ENCODE measurements around the gene ZNF558.

Gene ZNF558

DNA sequence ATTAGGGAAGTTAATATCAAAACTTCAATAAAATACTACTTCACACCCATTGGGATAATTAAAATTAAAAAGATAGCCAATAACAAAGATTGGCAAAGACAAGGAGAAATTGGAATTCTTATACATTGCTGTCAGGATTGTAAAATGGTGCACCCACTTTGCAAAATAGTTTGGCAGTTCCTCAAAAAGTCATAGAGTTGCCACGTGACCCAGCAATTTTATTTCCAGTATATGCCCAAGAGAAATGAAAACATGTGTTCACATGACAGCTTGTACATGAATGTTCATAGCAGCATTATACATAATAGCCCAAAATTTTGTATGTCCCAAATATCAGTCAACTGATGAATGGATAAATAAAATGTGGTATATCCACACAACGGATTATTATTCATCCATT, 3.3 kb upstream of the ZNF558 start:
- TF ChIP-seq, protein P1, sequence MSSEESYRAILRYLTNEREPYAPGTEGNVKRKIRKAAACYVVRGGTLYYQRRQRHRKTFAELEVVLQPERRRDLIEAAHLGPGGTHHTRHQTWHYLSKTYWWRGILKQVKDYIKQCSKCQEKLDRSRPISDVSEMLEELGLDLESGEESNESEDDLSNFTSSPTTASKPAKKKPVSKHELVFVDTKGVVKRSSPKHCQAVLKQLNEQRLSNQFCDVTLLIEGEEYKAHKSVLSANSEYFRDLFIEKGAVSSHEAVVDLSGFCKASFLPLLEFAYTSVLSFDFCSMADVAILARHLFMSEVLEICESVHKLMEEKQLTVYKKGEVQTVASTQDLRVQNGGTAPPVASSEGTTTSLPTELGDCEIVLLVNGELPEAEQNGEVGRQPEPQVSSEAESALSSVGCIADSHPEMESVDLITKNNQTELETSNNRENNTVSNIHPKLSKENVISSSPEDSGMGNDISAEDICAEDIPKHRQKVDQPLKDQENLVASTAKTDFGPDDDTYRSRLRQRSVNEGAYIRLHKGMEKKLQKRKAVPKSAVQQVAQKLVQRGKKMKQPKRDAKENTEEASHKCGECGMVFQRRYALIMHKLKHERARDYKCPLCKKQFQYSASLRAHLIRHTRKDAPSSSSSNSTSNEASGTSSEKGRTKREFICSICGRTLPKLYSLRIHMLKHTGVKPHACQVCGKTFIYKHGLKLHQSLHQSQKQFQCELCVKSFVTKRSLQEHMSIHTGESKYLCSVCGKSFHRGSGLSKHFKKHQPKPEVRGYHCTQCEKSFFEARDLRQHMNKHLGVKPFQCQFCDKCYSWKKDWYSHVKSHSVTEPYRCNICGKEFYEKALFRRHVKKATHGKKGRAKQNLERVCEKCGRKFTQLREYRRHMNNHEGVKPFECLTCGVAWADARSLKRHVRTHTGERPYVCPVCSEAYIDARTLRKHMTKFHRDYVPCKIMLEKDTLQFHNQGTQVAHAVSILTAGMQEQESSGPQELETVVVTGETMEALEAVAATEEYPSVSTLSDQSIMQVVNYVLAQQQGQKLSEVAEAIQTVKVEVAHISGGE (tag by site-specific recombination; conservative IDR thresholded peaks at IDR 0.05; ENCODE audit: low read depth) = no peak
- TF ChIP-seq ZNF830 (tag by site-specific recombination; IDR thresholded peaks at IDR 0.05; ENCODE audit: low read depth) (no peak), ZNF623 (tag by site-specific recombination; IDR thresholded peaks at IDR 0.05) (no peak), ZNF184 (tag by site-specific recombination; IDR thresholded peaks at IDR 0.05) (no peak), ZNF558 (tag by site-specific recombination; IDR thresholded peaks at IDR 0.05) (no peak), ZNF747 (tag by site-specific recombination; IDR thresholded peaks at IDR 0.05) (no peak), KLF9 (tag by site-specific recombination; IDR thresholded peaks at IDR 0.05; ENCODE audit: low read depth) (no peak), ZNF776 (tag by site-specific recombination; IDR thresholded peaks at IDR 0.05; ENCODE audit: borderline replicate concordance) (no peak), ZNF664 (tag by site-specific recombination; IDR thresholded peaks at IDR 0.05) (no peak)
- TF ChIP-seq, protein P2, sequence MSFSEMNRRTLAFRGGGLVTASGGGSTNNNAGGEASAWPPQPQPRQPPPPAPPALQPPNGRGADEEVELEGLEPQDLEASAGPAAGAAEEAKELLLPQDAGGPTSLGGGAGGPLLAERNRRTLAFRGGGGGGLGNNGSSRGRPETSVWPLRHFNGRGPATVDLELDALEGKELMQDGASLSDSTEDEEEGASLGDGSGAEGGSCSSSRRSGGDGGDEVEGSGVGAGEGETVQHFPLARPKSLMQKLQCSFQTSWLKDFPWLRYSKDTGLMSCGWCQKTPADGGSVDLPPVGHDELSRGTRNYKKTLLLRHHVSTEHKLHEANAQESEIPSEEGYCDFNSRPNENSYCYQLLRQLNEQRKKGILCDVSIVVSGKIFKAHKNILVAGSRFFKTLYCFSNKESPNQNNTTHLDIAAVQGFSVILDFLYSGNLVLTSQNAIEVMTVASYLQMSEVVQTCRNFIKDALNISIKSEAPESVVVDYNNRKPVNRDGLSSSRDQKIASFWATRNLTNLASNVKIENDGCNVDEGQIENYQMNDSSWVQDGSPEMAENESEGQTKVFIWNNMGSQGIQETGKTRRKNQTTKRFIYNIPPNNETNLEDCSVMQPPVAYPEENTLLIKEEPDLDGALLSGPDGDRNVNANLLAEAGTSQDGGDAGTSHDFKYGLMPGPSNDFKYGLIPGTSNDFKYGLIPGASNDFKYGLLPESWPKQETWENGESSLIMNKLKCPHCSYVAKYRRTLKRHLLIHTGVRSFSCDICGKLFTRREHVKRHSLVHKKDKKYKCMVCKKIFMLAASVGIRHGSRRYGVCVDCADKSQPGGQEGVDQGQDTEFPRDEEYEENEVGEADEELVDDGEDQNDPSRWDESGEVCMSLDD (tag by site-specific recombination; IDR thresholded peaks at IDR 0.05) = no peak
- TF ChIP-seq, protein P3, sequence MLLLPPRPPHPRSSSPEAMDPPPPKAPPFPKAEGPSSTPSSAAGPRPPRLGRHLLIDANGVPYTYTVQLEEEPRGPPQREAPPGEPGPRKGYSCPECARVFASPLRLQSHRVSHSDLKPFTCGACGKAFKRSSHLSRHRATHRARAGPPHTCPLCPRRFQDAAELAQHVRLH (tag by site-specific recombination; IDR thresholded peaks at IDR 0.05) = no peak
- ChIA-PET POLR2A (no interaction called here), CTCF (no interaction called here)
- H3K4me3 ChIP-seq (ENCODE audit: low read depth, low read length) = no peak overlapping the region
- H3K27ac ChIP-seq (ENCODE audit: extremely low read depth, low read depth, low read length) = no peak overlapping the region
- 0 out of 2 replicates have a peak, but pooled peaks cover 4% of the 10 kb centered on the region for H3K4me1 ChIP-seq (ENCODE audit: control insufficient read depth, insufficient read depth, low read length)
- no peaks in the 10 kb centered on the region for H3K9me3 ChIP-seq (ENCODE audit: control insufficient read depth, insufficient read depth, low read depth, low read length)
- 0 out of 3 replicates have a peak, but pooled peaks cover 0 to 2% of the 10 kb centered on the region in 2 experiments for H3K36me3 ChIP-seq (ENCODE audit: control insufficient read depth in 2 of 2, insufficient read depth in 1 of 2, low read length in 2 of 2)

DNA sequence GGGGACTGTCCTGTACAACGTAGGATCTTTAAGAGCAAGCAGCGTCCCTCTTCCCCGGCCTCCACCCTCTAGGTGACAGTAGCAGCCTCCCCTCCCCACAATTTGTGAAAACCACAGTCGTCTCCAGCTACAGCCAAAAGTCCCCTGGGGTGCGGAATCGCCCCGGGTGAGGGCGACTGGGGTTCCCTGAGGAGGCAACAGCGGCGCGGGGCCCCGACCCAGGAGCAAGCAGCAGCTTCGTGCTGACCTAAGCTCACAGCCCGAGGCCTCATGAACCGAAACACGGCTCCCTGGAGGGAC, 322 bp downstream of the ZNF558 start:
- Histone ChIP-seq H3K4me3 (ENCODE audit: low read depth, low read length) (peak overlapping the region; percentile 64), H3K36me3 (ENCODE audit: control insufficient read depth in 2 of 2, insufficient read depth in 1 of 2, low read length in 2 of 2) (peaks cover 0 to 7% of the 10 kb centered on the region in 2 experiments; a peak in 1 of 3 replicates), H3K9me3 (ENCODE audit: control insufficient read depth, insufficient read depth, low read depth, low read length) (no peaks in the 10 kb centered on the region), H3K27ac (ENCODE audit: extremely low read depth, low read depth, low read length) (peak overlapping the region; percentile 68), H3K4me1 (ENCODE audit: control insufficient read depth, insufficient read depth, low read length) (0 out of 2 replicates have a peak, but pooled peaks cover 4% of the 10 kb centered on the region)
- POLR2A ChIA-PET = no interaction called here
- CTCF ChIA-PET = interaction anchor here (0.7 kb wide), 1 partner anchor 187 kb away, joined by 3 read pairs; no protein-coding TSS in a partner anchor
- no peak for TF ChIP-seq SP7 (tag by site-specific recombination; IDR thresholded peaks at IDR 0.05)
- no peak for TF ChIP-seq BCL11B (tag by site-specific recombination; IDR thresholded peaks at IDR 0.05; ENCODE audit: low read depth)
- no peak for TF ChIP-seq ZNF157 (tag by site-specific recombination; IDR thresholded peaks at IDR 0.05)
- TF ChIP-seq GLIS1 (tag by site-specific recombination; IDR thresholded peaks at IDR 0.05) = peak; percentile 77
- TF ChIP-seq ZNF777 (tag by site-specific recombination; IDR thresholded peaks at IDR 0.05; ENCODE audit: borderline replicate concordance) = no peak
- no peak for TF ChIP-seq ZNF302 (tag by site-specific recombination; IDR thresholded peaks at IDR 0.05; ENCODE audit: low read depth)
- peak; percentile 21; the same call in 1 of the 2 replicates for TF ChIP-seq ZNF335 (tag by site-specific recombination; conservative IDR thresholded peaks at IDR 0.05)
- TF ChIP-seq ZNF274 (IDR thresholded peaks at IDR 0.05; ENCODE audit: low read length) = no peak
- no peak for TF ChIP-seq ZNF274 (tag by site-specific recombination; IDR thresholded peaks at IDR 0.05; ENCODE audit: borderline replicate concordance)
- no peak for TF ChIP-seq ZNF585B (tag by site-specific recombination; IDR thresholded peaks at IDR 0.05)
- no peak for TF ChIP-seq ZNF549 (tag by site-specific recombination; IDR thresholded peaks at IDR 0.05)
- TF ChIP-seq, protein P4, sequence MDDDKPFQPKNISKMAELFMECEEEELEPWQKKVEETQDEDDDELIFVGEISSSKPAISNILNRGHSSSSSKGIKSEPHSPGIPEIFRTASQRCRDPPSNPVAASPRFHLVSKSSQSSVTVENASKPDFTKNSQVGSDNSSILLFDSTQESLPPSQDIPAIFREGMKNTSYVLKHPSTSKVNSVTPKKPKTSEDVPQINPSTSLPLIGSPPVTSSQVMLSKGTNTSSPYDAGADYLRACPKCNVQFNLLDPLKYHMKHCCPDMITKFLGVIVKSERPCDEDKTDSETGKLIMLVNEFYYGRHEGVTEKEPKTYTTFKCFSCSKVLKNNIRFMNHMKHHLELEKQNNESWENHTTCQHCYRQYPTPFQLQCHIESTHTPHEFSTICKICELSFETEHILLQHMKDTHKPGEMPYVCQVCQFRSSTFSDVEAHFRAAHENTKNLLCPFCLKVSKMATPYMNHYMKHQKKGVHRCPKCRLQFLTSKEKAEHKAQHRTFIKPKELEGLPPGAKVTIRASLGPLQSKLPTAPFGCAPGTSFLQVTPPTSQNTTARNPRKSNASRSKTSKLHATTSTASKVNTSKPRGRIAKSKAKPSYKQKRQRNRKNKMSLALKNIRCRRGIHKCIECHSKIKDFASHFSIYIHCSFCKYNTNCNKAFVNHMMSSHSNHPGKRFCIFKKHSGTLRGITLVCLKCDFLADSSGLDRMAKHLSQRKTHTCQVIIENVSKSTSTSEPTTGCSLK (tag by site-specific recombination; IDR thresholded peaks at IDR 0.05) = no peak
- no peak for TF ChIP-seq ZNF138 (tag by site-specific recombination; IDR thresholded peaks at IDR 0.05; ENCODE audit: borderline replicate concordance)
- TF ChIP-seq ZNF132 (tag by site-specific recombination; IDR thresholded peaks at IDR 0.05; ENCODE audit: borderline replicate concordance) = no peak
- TF ChIP-seq ZNF184 (tag by site-specific recombination; IDR thresholded peaks at IDR 0.05) = no peak
- TF ChIP-seq ZBTB7A (tag by site-specific recombination; IDR thresholded peaks at IDR 0.05; ENCODE audit: low read depth) = no peak
- no peak for TF ChIP-seq ZNF211 (tag by site-specific recombination; IDR thresholded peaks at IDR 0.05; ENCODE audit: low read depth)
- no peak for TF ChIP-seq ZNF660 (tag by site-specific recombination; IDR thresholded peaks at IDR 0.05)
- TF ChIP-seq SALL2 (tag by site-specific recombination; IDR thresholded peaks at IDR 0.05; ENCODE audit: borderline replicate concordance) = no peak
- no peak for TF ChIP-seq ZNF747 (tag by site-specific recombination; IDR thresholded peaks at IDR 0.05)

Measured in HEK293 (cell line).